ENCODE measurements around the gene COX6A2. TPM values are rescaled to one million over a fixed set of nuclear protein-coding genes. Genes with fewer than 3 reads are reported as not detected.

Gene COX6A2
- total RNA-seq, 1 donor from 2014 or later: not detected

GRCh38 chr16:31409433-31409832, 18.7 kb downstream of the COX6A2 start:
- H3K27ac Mint-ChIP-seq: no peak overlapping the region
- H3K36me3 Mint-ChIP-seq: no peaks in the 10 kb centered on the region
- H3K4me3 Mint-ChIP-seq: no peak overlapping the region
- DNase-seq (ENCODE audit: extremely low spot score, unreplicated experiment): no peak
- no peaks in the 10 kb centered on the region for H3K4me1 Mint-ChIP-seq (ENCODE audit: unreplicated experiment)
- H3K9me3 Mint-ChIP-seq: no peaks in the 10 kb centered on the region
- no peak for TF ChIP-seq CTCF (conservative IDR thresholded peaks at IDR 0.05)
- peaks cover 29% of the 10 kb centered on the region for H3K27me3 Mint-ChIP-seq

GRCh38 chr16:31407406-31407805, 20.8 kb downstream of the COX6A2 start:
- H3K36me3 Mint-ChIP-seq: no peaks in the 10 kb centered on the region
- no peaks in the 10 kb centered on the region for H3K4me1 Mint-ChIP-seq (ENCODE audit: unreplicated experiment)
- H3K9me3 Mint-ChIP-seq: no peaks in the 10 kb centered on the region
- no peak for TF ChIP-seq CTCF (conservative IDR thresholded peaks at IDR 0.05)
- no peak for DNase-seq (ENCODE audit: extremely low spot score, unreplicated experiment)
- peaks cover 18% of the 10 kb centered on the region for H3K27me3 Mint-ChIP-seq
- no peak overlapping the region for H3K4me3 Mint-ChIP-seq
- no peak overlapping the region for H3K27ac Mint-ChIP-seq

GRCh38 chr16:31404353-31405064, 23.7 kb downstream of the COX6A2 start:
- Mint-ChIP-seq H3K36me3 (no peaks in the 10 kb centered on the region), H3K27ac (no peak overlapping the region), H3K4me3 (no peak overlapping the region), H3K4me1 (ENCODE audit: unreplicated experiment) (no peaks in the 10 kb centered on the region), H3K9me3 (no peaks in the 10 kb centered on the region), H3K27me3 (peaks cover 15% of the 10 kb centered on the region)
- DNase-seq (ENCODE audit: extremely low spot score, unreplicated experiment): no peak
- TF ChIP-seq CTCF (conservative IDR thresholded peaks at IDR 0.05): no peak

- peaks cover 11% of the 10 kb centered on the region for H3K27me3 Mint-ChIP-seq
- H3K4me1 Mint-ChIP-seq (ENCODE audit: unreplicated experiment): no peaks in the 10 kb centered on the region
- no peak overlapping the region for H3K4me3 Mint-ChIP-seq
- no peaks in the 10 kb centered on the region for H3K9me3 Mint-ChIP-seq
- H3K36me3 Mint-ChIP-seq: no peaks in the 10 kb centered on the region
- no peak for TF ChIP-seq CTCF (conservative IDR thresholded peaks at IDR 0.05)
- DNase-seq (ENCODE audit: extremely low spot score, unreplicated experiment): no peak
- no peak overlapping the region for H3K27ac Mint-ChIP-seq
Measured at GRCh38 chr16:31403590-31404352, 24.4 kb downstream of the COX6A2 start.

- Mint-ChIP-seq H3K36me3 (no peaks in the 10 kb centered on the region), H3K27ac (no peak overlapping the region), H3K27me3 (peaks cover 5% of the 10 kb centered on the region), H3K4me1 (ENCODE audit: unreplicated experiment) (no peaks in the 10 kb centered on the region), H3K4me3 (no peak overlapping the region), H3K9me3 (no peaks in the 10 kb centered on the region)
- no peak for TF ChIP-seq CTCF (conservative IDR thresholded peaks at IDR 0.05)
- no peak for DNase-seq (ENCODE audit: extremely low spot score, unreplicated experiment)
Measured at GRCh38 chr16:31402687-31403086, 25.5 kb downstream of the COX6A2 start.

Data from type B pancreatic cell (in vitro differentiated cells).